Stimulated activated CD4-positive, alpha-beta T cell treated with anti-CD3 and anti-CD28 coated beads, Interleukin-4, amount 100 ng/mL, for 24 hours (primary cell): ENCODE results near the gene PRLR.
"Not testable (repeated sequence)": the region's sequence is repeated elsewhere in the genome, so short reads cannot be mapped to it uniquely, and the experiment has no call there.

Source experiments
- DNase-seq: peaks from one replicate; pipeline ENCODE4 v3.0.0-alpha.2; 2020

The PRLR gene

GRCh38 chr5:35066260-35066795 lies 164.0 kb downstream of the PRLR start:
- DNase-seq, result no peak

- no peak for DNase-seq
Observed at GRCh38 chr5:35063414-35063813, 166.9 kb downstream of the PRLR start.

DNA sequence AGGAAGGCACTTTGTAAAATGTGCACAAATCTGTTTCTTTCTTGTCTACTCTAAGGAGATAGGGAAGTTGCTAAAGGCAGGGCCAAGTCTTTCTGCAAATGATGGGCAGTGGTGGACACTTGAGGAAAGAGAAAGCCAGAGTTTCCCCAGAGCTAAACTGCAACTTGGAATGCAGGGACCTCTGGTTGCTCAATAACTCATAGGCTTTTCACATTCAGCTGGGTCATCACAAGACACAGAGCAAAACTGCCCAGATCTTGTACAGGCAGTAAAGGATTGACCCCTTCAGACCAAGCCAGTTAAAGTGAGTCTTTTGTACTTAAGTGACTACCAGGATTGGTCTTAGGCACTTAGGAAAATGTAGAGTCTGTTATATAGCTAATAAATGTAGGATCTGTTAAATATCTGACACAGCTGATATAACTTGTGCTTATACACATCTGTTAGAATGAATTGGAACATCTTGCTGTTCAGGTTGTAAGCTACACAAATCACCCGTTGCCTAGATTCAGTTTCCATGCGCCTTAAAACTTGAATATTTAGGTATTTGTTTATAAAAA lies 169.0 kb downstream of the PRLR start:
- DNase-seq, result no peak

- no peak for DNase-seq
Observed at GRCh38 chr5:35060236-35060635, 170.1 kb downstream of the PRLR start.

- DNase-seq, result no peak
Observed at GRCh38 chr5:35059251-35059650, 171.0 kb downstream of the PRLR start.

GRCh38 chr5:35058374-35058788 lies 171.9 kb downstream of the PRLR start:
- DNase-seq, result peak; percentile 6

GRCh38 chr5:35056686-35057085 lies 173.6 kb downstream of the PRLR start:
- DNase-seq, result no peak

- no peak for DNase-seq
Observed at GRCh38 chr5:35052838-35053237, 177.4 kb downstream of the PRLR start.

DNA sequence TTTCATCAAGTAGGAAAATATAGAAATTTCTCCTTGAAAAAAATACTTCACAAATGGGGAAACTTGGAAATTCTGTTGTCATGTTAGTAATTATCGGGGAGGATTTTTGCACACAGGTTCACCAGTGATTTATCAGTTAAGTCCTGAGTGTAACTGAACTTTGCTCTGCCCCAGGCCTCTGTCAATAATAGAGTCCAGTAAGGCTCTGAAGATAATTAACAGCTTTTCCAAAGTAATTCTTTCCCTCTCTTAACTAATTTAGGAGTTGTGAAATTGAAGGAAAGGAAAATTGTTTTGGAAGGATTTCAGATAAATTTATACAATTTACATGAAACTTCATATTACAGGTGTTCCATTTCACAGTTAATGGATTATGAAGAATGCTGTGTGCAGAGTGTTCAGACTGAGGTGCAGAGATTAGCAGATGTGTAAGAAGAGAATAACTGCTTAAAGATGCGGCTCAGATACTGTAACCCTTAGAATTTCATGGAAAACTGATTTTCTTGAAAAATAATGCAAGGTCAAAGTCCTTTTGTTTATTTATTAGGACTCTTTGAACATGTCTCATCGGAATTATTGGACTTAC lies 179.7 kb downstream of the PRLR start:
- DNase-seq, result no peak

- DNase-seq, result no peak
Observed at GRCh38 chr5:35048910-35049309, 181.4 kb downstream of the PRLR start.

DNA sequence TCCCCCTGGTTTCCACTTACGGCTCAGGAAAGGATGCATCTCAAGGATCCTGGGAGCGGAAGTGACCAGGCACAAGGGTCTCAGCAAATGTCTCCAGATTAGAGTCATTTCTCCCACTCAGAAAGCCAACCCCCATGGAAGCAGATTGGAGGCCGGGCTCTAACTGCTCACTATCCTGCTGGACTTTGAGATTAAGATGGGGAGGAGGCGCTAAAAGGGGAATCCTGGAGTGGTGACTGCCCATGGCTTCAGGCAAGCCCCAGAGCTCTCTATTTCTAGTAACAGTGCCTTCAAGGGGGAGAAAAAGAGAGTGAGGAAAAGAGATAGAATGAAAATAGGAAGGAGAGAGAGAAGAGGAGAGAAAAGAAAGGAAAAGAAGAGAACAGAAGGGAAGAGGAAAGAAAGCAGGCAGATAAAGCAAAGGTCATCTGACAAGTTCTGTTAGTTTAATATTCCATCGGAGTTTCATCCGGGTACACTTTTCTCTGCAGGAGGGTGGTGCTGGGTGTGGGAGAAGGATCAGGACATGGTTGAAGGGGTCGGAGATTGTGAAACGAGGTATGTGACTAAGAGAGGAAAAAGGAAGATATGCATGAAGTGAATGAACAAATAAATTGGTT lies 182.4 kb downstream of the PRLR start, which contains the start of gene AGXT2:
Gene AGXT2, minus strand, starts transcription at position 165 of the 620 bp plus-strand sequence. Its CDS starts 57 bp downstream, at position 108.
- no peak for DNase-seq

DNA sequence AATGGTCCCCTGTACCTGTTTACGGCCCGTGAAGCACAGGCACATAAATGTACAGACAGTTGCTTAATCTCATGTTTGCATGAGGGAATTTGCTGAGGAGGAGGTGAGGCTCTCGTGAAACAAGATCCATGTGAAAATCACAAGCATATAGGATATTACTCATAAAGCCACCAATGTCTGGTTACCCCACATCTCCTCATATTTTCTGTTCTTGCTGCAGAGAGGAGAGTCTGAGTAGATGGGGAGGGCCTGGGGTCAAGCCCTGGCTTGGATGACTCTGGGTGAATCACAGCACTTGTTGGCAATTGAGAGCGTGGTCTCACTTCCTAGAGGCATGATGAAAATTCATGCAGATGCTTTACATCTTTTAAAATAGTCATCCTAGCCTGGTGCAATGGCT lies 183.5 kb downstream of the PRLR start:
- DNase-seq, result no peak

GRCh38 chr5:35045280-35045679 lies 185.0 kb downstream of the PRLR start:
- DNase-seq, result no peak

DNA sequence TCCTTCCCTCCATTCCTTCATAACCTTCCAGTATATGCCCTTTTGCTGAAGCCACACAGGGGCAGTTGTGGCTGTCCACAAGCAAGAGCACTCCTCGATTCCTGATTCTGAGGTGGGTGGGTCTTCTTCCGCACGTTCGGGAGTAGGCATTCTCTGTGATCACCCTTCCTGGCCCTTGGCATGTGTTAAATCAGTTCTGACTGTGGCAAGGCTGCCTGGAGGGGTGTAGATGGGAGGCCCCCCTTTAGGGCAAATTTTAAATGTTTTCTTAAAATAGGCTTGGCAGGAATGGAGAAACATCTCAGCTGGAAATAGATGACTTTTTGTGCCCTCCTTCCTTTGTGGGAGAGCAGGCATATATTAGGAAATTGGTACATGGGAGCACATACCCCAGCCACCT lies 185.6 kb downstream of the PRLR start:
- DNase-seq, result no peak

DNA sequence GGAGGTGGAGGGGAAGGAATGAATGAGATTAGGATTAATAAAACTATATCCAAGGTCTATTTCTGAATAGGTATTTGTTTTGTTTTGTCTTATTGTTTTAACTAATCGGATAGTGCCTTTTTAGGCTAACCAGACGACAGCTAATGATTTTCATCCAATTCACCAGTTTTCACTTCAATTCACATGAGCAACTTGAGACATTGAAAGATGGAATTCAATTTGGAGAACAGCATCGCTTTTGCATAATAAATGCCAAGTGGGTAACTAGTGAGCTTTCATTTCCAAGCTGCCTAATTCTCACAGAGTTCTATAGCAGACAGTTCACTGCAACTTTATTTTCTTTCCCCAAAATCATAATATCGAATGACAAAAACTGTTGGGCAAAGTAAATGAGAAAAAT lies 187.5 kb downstream of the PRLR start:
- DNase-seq, result no peak

DNA sequence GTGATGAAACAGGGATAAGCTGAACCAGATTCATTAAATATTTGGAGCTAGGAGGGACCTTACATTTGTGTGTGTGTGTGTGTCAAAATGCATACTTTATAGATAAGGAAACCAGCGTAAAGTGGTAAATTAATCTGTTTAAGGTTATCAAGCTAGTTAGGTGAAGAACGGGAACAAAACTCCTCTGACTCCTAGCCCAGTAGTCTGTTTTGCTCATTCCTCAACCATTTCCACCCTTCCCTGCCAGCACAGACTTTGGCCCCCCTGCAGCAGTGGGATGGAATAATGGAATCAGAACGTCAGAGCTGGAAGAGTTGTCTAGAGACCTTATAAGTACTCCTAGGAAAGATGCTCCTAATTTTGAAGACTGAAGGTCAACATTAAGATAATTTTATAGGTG lies 189.0 kb downstream of the PRLR start:
- no peak for DNase-seq

DNA sequence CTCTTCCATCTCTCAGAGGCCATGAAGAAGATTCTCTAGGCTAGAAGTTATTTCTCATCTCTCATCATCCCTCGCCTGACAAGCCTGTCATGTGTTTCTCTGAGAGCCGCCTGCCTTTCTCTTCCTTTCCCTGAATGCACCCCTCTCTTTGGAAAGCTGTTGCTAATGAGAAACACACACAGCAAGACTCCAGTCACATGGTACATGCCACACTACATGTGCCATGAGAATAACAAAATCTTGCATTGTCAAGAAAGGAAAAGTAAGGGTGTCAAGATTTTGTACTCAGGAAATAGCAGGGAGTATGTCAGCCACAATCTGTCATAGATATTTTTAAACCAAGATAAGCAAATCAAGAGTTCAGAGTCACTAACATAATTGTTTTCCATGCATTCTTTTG lies 191.4 kb downstream of the PRLR start:
- DNase-seq, result no peak

DNA sequence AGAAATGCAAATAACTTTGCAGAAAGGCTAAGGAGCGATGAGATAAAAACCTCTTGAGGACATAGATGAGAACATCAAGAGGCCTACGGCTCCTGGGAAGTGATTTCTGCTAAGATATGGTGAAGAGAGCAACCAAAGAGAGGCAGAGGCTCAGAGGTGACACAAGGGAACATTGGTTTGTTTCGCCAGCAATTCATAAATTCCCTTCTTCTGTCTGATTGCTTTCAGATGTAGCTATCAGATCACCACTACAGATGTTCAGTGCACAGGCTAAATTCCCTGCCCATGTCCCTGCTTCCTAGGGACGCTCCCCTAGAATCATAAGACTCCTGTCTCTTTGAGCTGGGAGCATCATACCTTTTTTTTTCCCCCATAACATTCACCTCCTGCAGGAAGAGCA lies 193.8 kb downstream of the PRLR start:
- no peak for DNase-seq

GRCh38 chr5:35035929-35036328 lies 194.4 kb downstream of the PRLR start:
- DNase-seq, result not testable (repeated sequence)

- DNase-seq, result no peak
Observed at GRCh38 chr5:35035271-35035670, 195.0 kb downstream of the PRLR start.

DNA sequence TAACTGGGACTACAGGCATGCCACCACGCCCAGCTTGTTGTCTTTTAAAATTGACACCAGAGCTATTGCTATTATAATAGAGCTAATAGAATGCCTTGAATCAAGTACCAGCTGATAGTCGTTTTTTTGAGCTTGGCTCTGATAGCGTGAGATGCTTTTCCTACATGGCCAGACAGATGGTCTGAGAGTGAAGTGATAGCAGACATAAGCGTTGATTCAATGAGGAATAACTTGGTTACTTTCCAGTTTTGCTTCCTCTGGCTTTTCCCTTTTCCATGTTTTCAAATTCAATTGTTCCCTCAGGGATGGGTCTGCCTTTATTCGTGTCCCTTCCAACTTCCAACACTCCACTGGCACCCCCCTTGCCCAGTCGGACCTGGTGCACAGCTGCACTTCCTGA lies 197.9 kb downstream of the PRLR start:
- DNase-seq, result no peak

- no peak for DNase-seq
Observed at GRCh38 chr5:35031276-35031675, 199.0 kb downstream of the PRLR start.

GRCh38 chr5:35030426-35031100 lies 199.7 kb downstream of the PRLR start:
- no peak for DNase-seq

DNA sequence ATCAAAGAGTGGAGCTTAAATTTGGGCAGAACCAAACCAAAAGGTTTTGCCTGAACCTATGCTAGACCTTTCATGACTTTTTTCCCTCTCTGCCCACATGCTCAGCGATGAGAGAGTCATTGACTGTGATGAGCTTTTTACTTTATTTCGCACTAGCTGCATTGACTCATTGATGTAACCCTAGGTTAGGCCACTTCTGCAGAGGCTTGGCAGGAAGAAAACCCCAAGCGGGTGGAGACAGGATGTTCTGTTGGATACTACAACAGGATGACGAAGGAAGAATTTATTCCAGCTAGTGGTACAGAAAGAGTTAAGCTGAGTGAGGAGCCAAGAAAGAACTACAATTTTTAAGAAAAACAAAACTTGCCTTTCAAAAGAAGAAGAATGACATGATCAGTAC lies 201.0 kb downstream of the PRLR start:
- DNase-seq, result no peak
